ENCODE results near the gene OTULIN.

The OTULIN gene

GRCh38 chr5:14727428-14727865, 62.9 kb downstream of the OTULIN start (continued):
- no peak for TF ChIP-seq PRDM2 (tag by site-specific recombination; IDR thresholded peaks at IDR 0.05; ENCODE audit: borderline replicate concordance)
- no peak for TF ChIP-seq ZNF404 (tag by site-specific recombination; IDR thresholded peaks at IDR 0.05)
- TF ChIP-seq ZNF362 (tag by site-specific recombination; IDR thresholded peaks at IDR 0.05), result no peak
- peak; percentile 67 for TF ChIP-seq ZSCAN30 (tag by site-specific recombination; IDR thresholded peaks at IDR 0.05)
- no peak for TF ChIP-seq ZNF747 (tag by site-specific recombination; IDR thresholded peaks at IDR 0.05)
- peak; percentile 58; the same call in 1 of the 2 replicates for TF ChIP-seq ZFP3 (tag by site-specific recombination; IDR thresholded peaks at IDR 0.05; ENCODE audit: low read depth)
- TF ChIP-seq ZNF558 (tag by site-specific recombination; IDR thresholded peaks at IDR 0.05), result no peak
- TF ChIP-seq ZNF214 (tag by site-specific recombination; IDR thresholded peaks at IDR 0.05; ENCODE audit: borderline replicate concordance), result no peak
- TF ChIP-seq ELK4 (IDR thresholded peaks at IDR 0.05; ENCODE audit: borderline replicate concordance, low read depth, low read length), result no peak
- no peak for TF ChIP-seq ZEB2 (tag by site-specific recombination; IDR thresholded peaks at IDR 0.05)
- peak; percentile 70 for TF ChIP-seq ZNF660 (tag by site-specific recombination; IDR thresholded peaks at IDR 0.05)
- no peak for TF ChIP-seq TCF7L2 (IDR thresholded peaks at IDR 0.05; ENCODE audit: borderline replicate concordance, low read depth, low read length)
- no peak for TF ChIP-seq ZNF426 (tag by site-specific recombination; IDR thresholded peaks at IDR 0.05)
- no peak for TF ChIP-seq ZNF48 (tag by site-specific recombination; IDR thresholded peaks at IDR 0.05)
- no peak for TF ChIP-seq ZBTB11 (tag by site-specific recombination; conservative IDR thresholded peaks at IDR 0.05; ENCODE audit: low read depth)
- TF ChIP-seq ZBTB20 (tag by site-specific recombination; IDR thresholded peaks at IDR 0.05), result no peak
- TF ChIP-seq ZNF549 (tag by site-specific recombination; IDR thresholded peaks at IDR 0.05), result no peak
- no peak for TF ChIP-seq ZNF791 (tag by site-specific recombination; IDR thresholded peaks at IDR 0.05)
- no peak for TF ChIP-seq ZNF792 (tag by site-specific recombination; IDR thresholded peaks at IDR 0.05)
- TF ChIP-seq ZNF785 (tag by site-specific recombination; IDR thresholded peaks at IDR 0.05), result no peak
- TF ChIP-seq RBAK (tag by site-specific recombination; IDR thresholded peaks at IDR 0.05), result no peak
